HFF-Myc (cell line): ENCODE results near the gene KCTD4.

Experiments
- DNase-seq: peaks from one replicate; pipeline ENCODE4 v3.0.0-alpha.2; 2011; ENCODE audit warnings: low read depth; ENCODE audit errors: extremely low read depth
- H3K4me3 ChIP-seq: replicated peaks from 2 replicates; pipeline ENCODE4 v1.5.1; 2011; ENCODE audit warnings: low read depth, mild to moderate bottlenecking, control low read depth, low read length
- CTCF ChIP-seq: IDR thresholded peaks from 2 replicates; pipeline ENCODE4 v1.5.1; 2012; ENCODE audit warnings: mild to moderate bottlenecking, low read depth, low read length, control low read depth; ENCODE audit errors: missing control alignments

Gene KCTD4

DNA sequence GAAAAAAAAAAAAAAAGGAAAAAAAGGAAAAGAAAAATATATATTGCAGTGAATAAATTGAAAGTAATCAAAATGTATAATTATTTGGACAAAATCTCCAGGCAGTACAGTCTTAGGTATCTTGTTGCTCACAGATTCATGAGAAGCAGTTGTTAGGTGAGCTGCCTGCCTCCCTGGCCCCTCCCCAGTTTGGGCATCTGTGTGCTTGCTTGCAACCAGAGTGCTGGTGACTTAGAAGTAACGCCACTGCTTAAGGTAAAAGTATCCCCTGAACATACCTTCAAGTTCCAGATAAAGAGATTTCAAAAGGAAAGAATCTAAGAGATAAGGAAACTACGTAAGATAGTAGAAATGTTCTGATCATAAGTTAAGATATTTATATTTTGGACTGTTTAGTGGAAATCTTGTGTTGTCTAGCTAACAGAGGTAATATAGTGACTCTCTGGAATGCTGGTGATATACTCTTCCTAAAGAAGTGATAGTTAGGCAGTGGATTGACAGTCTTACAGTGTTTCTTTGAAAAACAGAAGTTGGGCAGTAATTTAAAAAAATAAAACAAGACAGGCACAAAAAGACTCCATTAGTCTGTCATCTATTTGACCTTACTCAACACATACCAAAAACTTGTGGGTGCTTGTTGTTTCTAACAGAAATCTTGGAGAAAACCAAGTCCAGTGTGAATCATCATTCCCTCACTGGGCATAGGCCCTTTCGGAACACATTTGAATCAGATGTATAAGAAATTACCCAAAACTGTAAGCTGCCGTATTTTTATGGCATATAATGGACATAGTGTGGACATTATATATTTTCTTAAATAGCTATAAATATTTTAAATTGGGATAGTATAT is 38.3 kb upstream of the KCTD4 start:
- no peak for DNase-seq
- no peak overlapping the region for H3K4me3 ChIP-seq
- no peak for TF ChIP-seq CTCF

DNA sequence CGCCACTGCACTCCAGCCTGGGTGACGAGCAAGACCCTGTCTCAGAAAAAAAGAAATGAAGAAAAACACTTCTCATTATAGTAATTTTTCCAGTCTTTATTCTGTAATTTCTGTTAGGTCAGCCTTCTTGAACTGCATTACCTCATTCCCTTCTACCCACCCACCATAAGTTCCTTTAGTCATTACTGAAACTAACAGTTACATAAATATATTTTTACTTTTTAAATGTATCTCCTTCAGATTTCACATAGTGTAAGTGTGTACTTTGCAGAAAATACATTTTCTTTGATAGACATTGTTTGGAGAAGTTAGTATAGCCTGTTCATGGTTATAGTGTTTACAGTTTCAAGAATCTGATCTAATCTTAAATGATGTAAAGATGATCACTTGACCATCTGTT is 31.7 kb upstream of the KCTD4 start:
- no peak for TF ChIP-seq CTCF
- no peak overlapping the region for H3K4me3 ChIP-seq
- no peak for DNase-seq

DNA sequence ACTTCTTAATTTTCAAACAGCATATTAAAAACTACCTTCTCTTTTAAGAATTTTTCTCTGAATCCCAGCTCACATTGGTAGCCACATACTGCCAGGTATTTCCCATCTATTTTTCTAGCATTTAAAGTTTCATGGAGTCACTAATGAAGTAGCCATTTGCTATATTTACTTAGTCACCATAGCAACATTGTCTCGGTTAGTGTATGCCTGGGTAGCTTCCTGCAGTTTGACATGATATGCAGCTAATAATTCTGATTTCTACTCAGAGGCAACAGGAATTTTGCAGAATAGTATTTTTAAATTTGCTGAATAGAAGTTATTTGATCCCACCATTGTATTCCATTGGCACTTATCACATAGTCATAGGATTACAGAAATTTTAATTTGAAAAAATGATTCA is 30.9 kb upstream of the KCTD4 start:
- no peak overlapping the region for H3K4me3 ChIP-seq
- no peak for DNase-seq
- no peak for TF ChIP-seq CTCF

- DNase-seq = no peak
- TF ChIP-seq CTCF = no peak
- no peak overlapping the region for H3K4me3 ChIP-seq
These were observed 30.5 kb upstream of the KCTD4 start for GRCh38 chr13:45231305-45231704.

GRCh38 chr13:45229172-45229571 is 28.3 kb upstream of the KCTD4 start:
- H3K4me3 ChIP-seq = no peak overlapping the region
- no peak for TF ChIP-seq CTCF
- no peak for DNase-seq

GRCh38 chr13:45228002-45228401 is 27.2 kb upstream of the KCTD4 start:
- H3K4me3 ChIP-seq = no peak overlapping the region
- no peak for DNase-seq
- no peak for TF ChIP-seq CTCF

- DNase-seq = no peak
- TF ChIP-seq CTCF = no peak
- no peak overlapping the region for H3K4me3 ChIP-seq
These were observed 25.2 kb upstream of the KCTD4 start for GRCh38 chr13:45226024-45226423.
